Stimulated activated CD4-positive, alpha-beta T cell treated with anti-CD3 and anti-CD28 coated beads, Interleukin-4, amount 100 ng/mL, for 4 hours (primary cell): ENCODE data around the gene WWC1.

ENCODE experiments used
- DNase-seq, 2 experiments: peaks; one replicate each; pipeline ENCODE4 v3.0.0-alpha.2; 2020

The WWC1 gene

DNA sequence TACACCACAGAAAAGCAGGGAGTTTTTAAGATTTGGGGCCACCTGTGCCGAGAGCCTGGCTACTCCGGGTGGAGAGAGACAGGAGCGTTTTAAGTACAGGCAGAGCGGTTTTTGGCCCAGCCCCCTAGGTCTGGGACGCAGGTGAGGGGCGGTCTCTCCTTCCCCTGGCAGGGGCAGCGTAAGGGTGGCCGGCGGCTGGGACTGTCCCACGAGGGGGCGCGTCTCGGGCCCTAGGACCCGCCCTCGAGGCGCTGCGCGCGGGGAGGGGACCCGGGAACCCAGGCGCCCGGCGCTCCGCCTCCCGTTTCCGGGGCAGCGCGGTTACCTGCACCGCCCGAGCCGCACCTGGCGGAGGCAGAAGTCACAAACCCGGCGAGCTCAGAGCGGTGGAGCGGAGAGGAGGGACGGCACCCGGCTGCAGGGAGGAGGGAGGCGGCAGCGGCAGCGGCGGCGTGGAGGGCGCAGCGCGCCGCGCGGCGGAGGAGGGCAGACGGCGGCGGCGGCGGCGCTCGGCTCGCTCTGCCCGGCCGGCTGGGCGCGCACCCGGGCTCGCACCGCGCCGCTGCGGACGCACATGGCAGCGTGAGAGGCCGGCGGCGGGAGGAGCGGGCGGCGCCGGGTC lies at the start of gene WWC1:
Gene WWC1 (plus strand): TSS at position 304 of the 622 bp plus-strand sequence. CDS start 508 bp downstream, outside the sequence.
- peak; percentile 40 to 49 for DNase-seq

DNA sequence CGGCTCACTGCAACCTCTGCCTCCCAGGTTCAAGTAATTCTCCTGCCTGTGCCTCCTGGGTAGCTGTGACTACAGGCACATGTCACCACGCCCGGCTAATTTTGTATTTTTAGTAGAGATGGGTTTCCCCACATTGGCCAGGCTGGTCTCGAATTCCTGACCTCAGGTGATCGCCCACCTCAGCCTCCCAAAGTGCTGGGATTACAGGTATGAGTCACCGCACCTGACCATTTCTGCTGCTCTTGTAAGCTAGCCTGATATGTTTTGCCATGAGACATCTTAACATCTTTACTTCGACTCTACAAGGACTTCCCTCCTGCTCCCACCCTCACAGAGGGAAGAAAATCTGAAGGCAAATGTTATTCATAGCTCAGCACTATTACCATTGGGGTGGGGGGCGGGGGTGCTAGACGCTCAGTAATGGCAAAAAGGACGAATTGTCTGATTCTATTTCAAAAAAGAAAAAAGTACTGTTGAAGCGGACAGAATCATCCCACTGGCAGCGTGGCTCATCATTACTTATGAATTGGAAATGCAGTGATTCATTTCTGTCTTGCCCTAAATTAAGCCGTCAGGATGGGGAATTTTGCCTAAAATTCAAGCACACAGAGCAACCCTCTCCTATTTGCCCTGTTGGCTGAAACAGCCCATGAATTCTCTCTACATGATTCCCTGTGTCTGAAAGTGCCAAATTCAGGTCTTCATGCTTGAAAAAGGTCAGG lies 46.4 kb upstream of the WWC1 start:
- DNase-seq = no peak

DNA sequence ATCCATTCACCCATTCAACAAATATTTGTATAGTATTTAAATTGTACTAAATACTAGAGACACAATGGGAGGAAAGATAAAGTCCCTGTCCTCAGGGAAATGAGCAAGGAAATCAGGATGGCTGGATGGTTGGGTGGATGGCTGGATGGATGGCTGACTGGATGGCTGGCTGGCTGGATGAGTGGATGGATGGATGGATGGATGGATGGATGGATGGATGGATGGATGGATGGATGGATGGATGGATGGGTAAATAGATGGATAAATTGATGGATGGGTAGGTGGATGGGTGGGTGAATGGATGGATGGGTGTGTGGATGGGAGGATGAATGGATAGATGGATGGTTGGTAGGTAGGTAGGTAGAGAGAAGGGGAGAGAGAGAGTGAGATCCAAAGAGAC lies 41.5 kb upstream of the WWC1 start:
- no peak for DNase-seq

DNA sequence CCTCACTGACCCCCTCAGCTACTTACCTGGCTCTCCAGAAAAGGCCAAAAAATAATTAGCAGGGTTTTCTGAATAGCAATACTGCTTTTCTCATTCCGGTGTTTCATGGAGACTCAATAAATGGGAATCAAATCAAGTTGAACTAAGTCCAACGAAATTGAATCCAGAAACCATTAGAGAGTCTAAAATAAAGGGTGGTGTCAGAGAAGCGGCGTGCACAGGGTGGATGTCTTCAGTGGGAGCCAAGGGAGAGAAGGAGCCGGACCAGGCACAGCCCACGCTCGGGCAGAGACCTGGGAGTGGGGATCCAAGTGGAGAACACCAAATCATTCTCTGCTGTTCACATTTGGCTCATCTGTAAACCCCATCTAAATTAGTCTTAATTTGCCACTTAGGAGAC lies 40.2 kb upstream of the WWC1 start:
- DNase-seq = no peak

DNA sequence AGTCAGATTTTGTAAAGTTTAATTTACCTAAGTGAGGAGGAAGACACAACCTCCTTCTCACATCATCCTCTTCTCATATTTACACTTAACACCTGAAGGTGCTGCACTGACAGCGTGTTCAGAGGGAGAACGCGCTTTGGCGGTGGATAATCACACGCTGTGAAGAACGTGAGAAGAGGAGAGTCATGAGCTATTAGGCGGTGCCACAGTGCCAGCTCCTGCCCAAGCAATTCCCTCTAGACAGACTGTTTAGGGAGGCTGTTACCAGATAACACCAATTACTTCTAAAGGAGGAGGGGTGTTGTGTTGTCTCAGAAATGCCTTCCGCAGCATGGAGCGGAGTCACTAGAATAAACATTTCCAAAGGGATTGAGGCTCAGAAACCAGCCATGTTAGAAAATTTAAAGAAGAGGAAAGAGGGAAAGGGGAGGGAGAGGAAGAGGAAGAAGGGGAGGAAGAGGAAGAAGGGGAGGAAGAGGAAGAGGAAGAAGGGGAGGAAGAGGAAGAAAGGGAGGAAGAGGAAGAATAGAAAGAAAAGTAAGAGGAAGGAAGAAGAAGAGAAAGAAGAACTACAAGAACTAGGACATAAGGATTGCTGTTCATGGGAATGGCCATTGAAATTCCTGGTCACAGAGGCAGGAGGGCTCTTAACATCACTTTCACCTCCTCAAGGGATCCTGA lies 37.3 kb upstream of the WWC1 start:
- DNase-seq = no peak

DNA sequence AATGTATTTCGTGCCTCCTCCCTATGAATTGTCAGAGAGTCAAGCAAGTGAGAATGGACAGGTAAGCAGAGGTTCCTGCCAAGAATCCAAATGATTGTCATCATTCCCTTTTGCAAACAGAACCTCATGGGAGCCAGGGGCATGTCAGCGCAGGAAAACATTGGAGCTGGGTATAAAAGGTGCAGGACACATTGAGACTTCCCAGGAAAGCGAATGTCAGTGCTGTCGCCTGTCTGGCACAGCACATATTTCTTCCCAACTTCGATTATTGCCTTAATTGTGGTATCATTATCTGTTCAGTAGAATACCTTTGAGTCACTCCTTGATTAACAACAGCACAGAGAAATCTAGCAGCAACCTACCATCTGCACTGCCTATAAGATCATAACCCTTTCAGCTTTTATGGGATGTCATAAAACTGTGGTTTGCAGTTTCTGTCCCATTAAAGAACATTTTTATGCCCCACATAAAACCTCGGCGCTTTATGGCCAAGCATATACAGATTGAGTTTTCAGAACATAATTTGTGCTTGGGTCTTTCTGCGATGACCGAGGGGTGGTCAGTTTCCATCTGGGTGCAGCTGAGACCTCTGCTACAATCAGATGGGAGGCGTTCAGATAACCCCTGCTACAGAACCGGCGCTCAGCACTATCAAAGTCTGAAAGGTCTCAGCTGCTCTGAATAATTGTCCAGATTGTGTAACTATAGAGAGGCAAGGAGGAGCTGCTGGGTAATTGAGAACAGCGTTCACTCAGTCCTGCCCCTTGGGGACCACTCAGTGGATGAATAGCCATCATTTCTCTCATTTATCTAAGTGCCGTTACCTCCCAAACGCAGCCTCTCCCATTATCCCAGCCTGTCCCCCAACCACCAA lies 30.9 kb upstream of the WWC1 start:
- no peak for DNase-seq

DNA sequence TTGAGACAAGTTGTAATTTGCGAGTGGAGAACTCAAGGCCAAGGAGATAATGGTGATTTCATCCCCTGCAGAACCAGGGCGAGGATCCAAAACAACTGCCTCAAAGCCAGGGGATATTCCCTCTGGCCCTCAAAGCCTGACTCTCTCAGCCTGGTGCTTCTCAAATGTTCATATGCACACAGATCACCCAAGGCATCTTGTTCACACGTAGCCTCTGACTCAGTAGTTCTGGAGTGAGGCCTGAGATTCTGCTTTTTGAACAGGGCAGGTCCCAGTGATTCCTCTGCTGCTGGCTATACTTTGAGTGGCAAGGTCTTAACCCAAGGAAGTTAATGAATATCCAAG lies 30.2 kb upstream of the WWC1 start:
- DNase-seq = no peak

DNA sequence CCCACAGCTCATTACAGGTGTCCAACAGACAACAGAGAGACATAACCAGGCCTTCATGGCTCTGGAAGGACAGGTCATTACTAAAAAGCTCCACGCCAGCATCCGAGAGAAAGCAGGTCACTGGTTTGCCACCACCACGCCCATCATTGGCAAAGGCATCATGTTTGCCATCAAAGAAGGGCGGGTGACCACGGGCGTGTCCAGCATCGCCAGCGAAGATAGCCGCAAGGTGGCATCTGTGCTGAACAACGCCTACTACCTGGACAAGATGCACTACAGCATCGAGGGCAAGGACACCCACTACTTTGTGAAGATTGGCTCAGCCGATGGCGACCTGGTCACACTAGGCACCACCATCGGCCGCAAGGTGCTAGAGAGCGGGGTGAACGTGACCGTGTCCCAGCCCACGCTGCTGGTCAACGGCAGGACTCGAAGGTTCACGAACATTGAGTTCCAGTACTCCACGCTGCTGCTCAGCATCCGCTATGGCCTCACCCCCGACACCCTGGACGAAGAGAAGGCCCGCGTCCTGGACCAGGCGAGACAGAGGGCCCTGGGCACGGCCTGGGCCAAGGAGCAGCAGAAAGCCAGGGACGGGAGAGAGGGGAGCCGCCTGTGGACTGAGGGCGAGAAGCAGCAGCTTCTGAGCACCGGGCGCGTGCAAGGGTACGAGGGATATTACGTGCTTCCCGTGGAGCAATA lies 29.3 kb upstream of the WWC1 start:
- DNase-seq = no peak

DNA sequence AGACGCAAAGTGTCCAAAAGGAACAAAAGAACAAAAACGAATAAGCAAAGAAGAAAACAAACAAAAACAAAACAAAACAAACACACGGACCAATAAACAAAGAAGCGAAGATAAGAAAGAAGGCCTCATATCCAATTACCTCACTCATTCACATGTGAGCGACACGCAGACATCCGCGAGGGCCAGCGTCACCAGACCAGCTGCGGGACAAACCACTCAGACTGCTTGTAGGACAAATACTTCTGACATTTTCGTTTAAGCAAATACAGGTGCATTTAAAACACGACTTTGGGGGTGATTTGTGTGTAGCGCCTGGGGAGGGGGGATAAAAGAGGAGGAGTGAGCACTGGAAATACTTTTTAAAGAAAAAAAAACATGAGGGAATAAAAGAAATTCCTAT lies 28.3 kb upstream of the WWC1 start:
- DNase-seq = no peak

DNA sequence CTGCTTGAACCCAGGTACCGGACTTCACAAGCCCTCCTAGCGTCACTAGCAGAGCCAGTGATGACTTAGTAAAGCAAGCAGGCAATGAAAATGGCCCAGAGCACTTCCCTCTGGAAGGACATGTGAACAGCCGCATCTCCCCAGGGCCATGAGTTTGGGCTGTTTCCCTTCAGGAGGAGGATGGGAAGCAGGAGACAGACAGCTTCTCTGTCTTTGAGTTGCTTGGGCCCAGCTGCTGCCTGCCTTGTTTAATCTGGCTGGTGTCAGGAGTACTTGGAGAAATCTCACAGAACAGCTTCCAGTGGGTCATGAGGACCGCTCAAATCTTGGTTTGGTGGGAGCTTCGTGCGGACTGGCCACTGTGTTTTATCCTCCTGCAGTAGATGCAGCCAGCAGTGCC lies 25.4 kb upstream of the WWC1 start:
- no peak for DNase-seq

DNA sequence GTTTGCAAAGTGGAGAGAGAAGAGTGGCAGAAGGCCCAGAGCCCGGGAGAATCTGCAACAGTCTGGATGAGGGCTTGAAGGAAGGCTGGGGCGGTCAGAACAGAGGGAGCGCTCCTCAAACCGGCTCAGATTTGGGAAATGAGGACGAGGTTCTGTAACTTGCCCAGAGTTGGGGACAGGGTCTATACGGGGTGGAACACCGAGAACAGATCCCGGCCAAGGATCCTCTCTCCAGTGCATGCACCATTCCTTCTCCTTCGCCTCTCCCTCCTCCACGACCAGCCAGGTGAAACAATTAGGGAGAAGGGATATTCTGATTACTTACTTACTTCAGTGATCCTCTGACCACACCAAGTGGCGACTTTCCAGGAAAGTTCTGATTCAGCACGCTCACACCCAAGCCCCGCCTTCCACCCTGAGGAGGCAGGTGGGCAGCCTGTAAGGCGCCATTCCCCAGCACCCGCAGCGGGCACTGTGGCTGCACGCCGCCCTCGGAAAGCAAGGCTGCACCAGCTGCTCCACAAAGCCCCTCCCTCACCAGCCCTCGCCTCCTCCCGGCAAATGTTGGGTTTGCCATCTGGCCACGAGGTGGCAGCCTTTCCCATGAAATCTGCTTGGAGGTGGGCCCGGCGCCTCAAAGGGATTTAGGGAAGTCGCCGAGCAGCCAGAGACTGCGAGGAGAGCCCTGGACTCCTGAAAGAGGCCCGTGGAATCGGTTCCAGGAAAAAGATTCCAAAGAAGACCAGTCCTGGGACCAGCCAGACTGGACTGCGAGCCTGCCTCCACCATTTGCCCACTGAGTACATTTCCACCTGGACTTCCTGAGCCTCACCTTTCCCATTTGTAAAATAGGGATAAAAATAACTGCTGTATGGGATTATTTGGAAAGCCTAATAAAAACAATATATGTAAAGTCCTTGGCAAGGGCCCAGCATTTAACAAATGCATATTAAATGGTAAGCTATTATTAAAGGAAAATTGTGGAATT lies 22.2 kb upstream of the WWC1 start:
- peak; percentile 49 to 64 for DNase-seq

DNA sequence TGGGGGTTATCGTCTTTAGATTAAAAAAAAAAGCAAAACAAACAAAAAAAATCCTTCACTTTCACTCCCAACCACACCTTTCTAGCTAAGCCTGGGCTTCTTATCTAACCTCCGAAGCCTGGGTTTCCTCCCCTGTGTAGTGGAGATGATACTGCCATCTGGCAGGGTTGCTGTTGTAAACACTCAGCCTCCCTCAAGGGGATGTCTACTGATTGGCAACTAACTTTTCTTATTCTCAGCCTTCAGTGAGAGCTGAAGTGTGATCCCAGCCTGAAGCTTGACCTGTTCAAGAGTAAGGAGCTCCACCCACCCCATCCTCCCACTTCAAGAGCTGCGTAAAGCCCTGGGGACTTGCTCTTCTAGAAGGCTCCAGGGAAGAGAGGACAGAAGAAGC lies 21.5 kb upstream of the WWC1 start:
- DNase-seq = no peak

DNA sequence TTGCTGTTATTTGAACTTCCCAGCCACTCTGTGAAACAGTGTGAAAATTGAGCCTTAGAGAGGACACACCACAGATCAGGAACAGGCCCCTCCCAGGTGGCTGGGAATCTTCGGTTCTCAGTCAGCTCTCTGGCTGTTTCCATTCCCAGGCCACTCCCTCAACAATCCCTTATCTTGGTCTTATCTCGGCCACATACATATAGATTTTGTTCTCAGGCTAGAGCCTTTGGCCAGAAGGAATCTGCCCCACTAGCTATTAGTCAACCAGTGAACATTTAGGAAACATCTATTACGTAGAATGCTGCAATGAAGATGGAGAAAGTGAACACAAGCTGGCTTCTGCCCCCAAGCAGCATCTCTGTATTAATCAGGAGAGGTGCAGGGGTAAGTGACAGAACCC lies 21.0 kb upstream of the WWC1 start:
- no peak for DNase-seq

DNA sequence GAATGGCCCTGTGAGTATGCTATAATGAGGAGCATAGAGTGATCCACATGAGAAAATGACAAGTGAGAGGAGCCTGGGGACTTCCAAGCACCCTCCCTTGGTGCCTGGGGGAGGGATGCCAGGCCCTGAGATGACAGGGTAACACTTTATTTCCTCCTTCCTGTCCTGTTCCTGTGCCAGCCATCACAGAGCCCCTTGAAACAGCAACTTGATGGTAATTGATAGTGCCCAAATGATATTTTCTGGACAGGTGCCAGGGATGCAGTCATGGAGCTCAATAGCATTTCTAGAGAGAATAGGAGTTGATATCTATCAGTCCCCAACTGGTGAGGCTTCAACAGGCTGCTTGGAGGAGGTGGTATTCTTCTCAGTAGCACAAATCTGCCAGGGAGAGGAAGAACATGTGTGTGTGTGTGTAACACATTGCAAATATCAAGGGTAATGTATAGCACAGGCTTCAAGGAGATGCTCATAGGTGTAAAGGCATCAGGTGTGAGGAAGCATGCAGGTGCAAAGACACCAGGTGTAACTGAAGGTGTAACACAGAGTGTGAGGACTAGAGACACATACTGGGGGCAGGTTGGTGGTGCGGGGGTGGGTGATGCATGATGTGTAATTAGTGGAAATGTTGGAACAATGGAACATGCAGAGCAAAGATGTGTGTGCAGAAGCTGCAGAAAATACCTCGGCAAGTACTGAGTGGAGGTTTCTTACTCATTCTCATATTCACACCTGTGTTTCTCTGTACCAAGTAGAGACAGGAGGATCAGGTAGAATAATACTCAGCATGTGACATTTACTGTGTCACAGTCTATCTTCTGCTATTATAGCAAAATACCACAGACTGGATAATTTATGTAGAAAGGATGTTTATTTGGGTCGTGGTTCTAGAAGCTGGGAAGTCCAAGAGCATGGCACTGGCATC lies 18.1 kb upstream of the WWC1 start:
- no peak for DNase-seq

DNA sequence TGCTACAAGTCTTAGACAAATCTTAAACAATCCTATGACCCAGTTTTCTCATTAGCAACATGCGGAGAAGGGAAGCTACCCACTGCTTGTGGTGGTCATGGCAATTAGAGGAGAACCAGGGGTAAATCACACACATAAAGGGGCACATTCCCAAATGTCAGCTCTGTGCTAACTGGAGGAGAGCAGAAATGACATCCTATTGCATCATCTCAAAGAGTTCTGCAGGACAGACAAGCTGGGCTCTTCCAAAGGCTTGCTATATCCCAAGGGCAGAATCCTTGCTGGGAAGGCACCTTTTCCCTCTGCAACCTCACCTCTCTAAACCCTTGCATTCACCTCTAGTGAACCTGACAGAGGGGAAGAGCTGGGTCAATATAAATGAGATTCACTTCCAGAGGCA lies 17.0 kb upstream of the WWC1 start:
- DNase-seq = no peak

DNA sequence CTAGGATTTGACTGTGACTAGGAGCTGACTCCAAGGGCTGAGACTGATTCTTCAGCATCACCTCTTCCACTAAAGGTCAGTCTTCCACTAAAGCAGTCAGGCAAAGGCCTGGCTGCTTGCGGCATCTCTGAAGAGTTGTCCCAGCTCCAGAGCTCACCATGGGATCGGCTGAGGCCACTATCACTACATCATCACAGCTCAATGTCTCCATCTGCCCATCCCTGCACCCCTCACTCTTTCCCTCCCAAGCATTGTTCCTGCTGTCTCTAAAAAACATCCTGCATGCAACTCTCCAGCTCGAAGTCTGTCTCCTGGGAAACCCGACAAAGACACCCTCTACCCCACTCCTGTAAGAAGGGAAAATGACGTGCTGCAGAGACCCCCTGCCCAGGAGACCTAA lies 15.5 kb upstream of the WWC1 start:
- no peak for DNase-seq

DNA sequence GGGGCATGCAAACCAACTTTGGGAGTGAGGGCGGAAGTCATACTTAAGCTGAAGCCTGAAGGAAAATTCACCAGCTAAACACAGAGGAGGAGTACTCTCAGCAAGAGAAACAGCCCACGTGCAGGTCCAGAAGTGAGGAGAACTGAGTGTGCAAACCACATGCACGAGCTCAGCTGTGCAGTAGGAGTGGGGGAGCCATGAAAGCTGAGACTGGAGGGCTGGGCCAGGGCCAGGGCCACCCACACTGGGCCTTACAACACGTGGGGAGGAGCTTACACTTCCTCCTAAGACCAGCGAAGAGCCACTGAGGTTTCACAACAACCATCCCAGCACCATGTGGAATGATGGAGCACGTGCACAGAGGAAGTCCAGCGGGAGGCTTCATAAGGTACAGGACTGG lies 9.3 kb upstream of the WWC1 start:
- DNase-seq = no peak

DNA sequence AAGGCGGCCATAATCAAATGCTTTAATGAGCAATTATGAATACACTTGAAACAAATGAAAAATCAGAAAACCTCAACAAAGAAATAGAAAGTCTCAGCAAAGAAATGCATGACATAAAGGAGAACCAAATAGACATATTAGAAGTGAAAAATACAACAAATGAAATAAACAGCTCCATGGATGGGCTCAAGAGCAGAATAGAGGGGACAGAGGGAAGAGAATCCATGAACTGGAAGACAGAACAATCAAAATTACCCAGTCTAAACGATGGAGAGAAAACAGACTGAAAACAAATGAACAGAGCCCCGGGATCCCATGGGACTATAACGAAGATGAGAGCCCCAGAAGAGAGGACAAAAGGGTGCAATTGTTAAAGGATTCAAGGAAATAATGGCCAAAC lies 6.6 kb upstream of the WWC1 start:
- no peak for DNase-seq

DNA sequence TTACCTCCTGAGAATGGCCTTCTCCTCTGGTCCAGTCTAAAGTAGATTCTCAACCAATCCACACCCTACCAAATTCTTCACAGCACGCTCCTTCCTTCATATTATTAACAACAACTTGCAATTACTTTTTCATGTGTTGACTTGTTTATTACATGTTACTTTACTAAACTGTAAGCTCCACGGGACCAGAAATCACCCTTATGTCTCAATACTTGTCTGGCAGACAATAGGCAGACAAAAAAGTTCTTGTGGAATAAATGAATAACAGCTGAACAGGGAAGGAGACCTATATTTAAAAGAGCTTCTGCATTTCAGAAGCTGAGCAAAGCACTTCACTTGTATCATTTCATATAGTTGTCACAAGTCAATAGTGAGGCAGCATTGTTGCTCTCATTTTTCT lies 5.7 kb upstream of the WWC1 start:
- no peak for DNase-seq

DNA sequence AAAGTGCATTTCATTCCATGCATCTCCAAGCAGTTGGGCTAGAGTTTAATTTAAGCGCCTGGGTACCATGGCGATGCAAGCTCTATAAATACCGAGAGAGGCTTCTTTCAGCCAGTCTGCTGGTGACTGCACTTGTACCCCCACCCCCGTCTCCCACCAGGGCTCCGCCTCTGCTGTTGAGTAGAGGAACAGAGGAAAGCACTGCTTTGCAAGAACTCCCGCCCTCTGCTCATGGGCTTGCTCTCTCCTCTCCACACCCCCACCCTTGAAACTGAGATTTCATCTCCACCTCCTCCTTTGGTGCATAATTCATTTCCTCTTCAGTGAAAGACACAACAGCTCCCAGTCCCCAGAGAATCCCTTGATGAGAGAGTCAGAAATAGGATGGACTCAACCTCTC lies 5.1 kb upstream of the WWC1 start:
- no peak for DNase-seq
